NCI-H146 treated with DMSO at 0.1 percent for 48 hours (cell line): ENCODE measurements around the gene PEAK3.

Experiments used
- DNase-seq: peaks from one replicate; lab custom pipeline; 2025; ENCODE audit not compliant: unreplicated experiment; lab: John Stamatoyannopoulos, UW

PEAK3 gene

DNA sequence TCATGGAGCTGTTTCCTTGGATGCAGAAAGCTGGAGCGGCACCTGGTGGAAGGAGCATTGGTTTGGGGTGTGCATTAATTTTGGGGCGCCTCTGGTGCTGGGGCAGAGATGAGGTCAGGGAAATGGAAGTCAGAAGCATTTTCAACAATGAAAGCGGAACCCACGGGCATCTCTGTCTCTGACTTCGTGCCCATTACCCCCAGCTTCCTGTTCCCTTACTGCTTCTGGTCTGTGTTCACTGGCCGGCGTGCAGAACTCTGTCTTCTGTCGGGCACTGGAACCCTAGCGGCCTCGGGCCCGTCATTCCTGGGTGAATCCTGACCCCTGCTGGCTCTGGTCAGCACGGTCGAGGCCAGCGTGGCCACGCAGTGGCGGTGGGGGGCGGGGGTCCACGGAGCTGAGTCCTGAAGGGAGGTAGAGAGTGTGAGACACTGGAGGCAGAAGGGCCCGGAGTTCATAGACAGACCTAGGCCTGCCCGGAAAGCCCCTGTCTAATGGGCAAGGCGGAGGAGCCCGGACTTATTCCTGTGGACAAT lies 33.9 kb upstream of the PEAK3 start:
- DNase-seq, result peak; percentile 10

DNA sequence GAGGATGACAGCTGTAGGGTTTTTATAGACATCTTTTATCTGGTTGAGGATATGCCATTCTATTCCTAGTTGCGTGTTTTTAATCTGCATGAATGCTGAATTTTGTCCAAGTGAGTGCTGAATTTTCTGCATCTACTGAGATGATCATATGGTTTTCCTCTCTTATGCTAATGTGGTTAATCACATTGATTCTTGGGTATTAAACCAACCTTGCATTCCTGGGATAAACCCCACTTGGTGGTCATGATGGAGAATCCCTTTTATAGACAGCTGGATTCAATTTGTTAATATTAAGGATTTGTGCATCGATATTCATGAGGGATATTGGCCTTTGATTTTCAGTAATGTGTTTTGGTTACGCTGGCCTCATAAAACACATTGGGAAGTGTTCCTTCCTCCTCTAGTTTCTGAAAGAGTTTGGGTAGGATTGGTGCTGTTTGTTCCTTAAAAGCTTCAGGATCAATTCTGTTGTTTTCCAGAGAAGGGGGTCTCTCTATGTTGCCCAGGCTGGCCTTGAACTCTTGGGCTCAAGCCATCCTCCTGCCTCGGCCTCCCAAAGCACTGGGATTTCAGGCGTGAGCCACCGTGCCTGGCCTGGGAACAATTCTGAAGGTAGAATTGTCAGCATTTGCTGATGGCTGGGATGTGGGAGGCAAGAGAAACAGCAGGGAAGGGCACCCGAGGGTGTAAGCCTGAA lies 33.3 kb upstream of the PEAK3 start:
- no peak for DNase-seq

DNA sequence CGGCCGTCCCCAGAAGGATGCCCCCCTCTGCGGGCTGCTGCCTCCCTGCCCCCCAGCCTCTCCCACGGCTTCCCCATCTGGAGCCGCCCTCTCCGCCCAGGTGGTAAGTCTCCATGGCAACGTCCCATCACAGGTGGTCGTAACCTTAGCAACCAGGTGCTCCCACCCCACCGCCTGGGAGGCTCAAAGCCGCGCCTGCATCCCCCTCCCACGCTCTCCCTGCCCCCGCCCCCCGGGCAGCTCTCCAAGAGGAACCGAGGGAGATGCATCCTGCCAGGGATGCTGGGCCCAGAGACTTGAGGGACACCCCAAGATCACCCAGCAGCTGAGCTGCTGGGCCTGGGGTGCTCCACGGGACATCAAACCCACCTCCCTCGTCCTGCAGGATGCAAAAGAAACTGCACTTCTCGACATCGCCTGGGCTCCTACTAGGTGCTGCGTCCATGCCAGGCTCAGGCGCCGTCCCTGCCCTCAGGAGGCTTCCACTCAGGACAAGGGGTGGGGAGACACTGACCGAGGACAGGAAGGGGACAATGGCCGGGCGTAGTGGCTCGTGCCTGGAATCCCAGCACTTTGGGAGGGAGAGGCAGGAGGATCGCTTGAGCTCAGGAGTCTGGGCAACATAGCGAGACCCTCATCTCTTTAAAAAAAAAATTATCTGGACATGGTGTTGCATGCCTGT lies 31.0 kb upstream of the PEAK3 start:
- DNase-seq, result no peak

DNA sequence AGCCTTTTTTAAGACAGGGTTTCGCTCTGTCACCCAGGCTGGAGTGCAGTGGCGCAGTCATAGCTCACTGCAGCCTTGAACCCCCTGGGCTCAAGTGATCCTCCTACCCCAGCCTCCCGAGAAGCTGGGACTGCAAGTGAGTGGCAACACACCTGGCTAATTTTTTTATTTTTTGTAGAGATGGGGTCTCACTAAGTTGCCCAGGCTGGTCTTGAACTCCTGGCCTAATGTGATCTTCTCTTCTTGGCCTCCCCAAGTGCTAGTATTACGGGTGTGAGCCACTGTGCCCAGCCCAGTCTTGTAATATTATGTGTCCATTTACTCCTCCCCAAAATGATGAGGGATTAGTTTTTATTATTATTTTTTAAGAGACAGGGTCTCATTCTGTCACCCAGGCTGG lies 29.1 kb upstream of the PEAK3 start:
- DNase-seq, result no peak

DNA sequence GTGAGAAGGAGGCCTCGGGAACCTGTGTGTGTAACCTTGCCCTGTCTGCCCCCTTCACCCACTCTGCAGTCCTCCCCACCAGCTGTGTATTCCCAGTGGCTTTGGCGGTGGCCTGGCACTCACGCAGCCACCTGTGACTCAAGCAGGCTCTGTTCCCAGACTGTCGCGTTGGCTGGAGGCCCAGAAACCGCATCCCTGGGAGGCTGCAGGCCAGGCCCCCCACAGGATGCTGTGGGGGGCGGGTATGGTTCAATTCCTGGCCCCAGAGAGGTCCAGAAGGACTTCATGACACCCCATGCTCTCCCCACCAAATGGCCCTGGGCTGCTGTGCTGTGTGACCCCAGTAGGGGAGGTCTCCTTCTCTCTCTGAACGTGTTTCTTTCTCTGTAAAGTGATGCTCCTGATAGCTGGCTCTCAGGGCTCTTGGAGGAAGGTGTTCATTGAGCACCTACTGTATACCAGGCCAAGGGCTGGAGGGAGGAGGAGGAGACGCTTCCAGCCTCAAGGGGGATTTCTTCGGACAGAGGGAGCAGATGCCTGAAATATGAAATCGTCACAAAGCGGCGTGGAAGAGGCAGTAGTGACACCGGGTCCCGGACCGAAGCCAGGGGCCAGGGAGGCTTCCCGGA lies 27.9 kb upstream of the PEAK3 start:
- DNase-seq, result no peak

DNA sequence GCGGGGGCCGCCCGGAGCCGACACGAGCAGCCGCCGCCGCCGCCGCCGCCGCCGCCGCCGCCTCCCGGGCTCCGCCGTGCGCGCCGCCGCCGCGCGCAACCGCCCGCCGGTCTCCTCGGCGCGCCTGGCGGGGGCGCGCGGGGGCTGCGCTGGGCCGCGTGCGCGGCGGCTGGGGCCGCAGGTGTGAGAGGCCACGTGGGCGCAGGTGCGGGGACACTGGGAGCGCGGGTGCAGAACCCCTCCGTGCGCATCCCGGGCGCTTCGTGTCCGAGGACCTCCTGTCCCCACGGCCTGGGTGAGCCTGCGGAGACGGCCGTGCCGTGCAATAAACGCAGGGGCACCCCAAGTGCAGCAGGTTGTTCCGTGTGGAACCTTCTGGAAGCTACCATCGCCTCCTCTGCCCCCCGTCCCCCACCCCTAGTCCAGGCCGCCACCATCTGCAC lies 26.2 kb upstream of the PEAK3 start, which contains the start of gene LINGO3:
LINGO3 (minus strand) TSS at position 41 of the 443 bp plus-strand sequence. CDS start 16,378 bp downstream, outside the sequence.
- DNase-seq, result no peak

DNA sequence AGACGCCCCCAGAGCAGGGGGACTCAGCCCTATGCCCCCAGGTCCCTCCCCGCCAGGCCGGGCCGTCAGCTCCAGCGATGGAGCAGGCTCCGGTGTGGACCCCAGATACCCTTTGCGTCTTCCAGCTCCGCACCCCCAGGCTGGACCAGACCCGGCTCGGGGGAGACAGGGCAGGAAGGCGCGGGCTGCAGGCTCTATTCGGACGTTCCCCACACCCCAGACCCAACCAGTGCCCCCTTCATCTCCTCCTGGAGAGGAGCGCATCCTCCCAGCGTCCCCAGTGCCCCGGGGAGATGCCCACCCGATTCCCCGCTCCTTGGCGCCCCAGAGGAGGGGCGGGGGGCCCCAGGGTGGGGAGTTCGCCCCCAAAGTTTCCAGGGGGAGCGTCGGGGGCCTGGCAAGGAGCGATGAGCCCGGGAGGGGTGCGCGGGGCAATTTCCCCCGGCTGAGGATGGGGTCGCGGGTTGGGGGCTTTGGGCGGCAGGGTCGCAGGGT lies 25.6 kb upstream of the PEAK3 start:
- DNase-seq, result no peak

DNA sequence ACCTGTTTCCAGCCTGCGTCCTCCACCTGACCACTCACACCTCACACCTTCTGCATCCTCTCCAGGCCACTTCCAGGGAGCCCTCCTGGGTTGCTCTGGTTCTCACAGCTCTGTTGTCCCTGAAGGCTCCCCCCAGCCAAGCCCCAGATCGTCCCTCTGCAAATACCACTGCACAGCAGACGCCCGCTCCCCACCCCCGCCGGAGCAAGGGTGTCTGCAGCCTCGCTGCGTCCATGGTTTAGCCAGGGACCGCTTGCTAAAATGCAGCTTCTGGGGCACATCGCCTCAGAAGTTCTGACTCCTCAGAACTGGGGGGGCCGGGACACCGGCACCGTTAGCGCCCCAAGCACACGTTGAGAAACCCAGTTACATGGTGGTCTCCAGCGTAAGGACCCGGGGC lies 25.0 kb upstream of the PEAK3 start:
- no peak for DNase-seq

DNA sequence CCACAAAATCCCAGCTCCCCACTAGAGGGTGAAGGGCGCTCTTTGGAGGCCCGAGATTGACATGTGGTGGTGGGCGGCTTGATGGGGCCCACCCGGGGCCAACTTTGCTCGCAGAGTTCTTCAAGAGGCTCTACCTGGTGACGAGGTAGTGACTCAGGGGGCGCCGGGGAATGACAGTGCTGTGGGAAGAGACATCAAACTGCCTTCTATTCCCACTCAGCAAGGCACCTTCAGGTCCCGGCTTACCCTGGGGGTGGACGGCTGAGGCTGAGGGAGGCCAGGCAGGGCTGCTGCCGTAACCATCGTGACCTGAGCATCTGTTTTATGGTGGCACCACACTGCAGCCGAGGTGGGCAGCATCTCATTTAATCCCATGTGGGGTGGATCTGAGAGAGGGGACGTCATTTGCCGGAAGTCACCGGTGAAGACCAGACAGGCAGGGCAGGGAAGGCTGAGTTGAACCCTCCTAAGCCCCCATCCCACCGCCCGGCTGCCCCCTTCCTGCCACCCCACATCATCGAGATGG lies 24.4 kb upstream of the PEAK3 start:
- DNase-seq, result no peak

DNA sequence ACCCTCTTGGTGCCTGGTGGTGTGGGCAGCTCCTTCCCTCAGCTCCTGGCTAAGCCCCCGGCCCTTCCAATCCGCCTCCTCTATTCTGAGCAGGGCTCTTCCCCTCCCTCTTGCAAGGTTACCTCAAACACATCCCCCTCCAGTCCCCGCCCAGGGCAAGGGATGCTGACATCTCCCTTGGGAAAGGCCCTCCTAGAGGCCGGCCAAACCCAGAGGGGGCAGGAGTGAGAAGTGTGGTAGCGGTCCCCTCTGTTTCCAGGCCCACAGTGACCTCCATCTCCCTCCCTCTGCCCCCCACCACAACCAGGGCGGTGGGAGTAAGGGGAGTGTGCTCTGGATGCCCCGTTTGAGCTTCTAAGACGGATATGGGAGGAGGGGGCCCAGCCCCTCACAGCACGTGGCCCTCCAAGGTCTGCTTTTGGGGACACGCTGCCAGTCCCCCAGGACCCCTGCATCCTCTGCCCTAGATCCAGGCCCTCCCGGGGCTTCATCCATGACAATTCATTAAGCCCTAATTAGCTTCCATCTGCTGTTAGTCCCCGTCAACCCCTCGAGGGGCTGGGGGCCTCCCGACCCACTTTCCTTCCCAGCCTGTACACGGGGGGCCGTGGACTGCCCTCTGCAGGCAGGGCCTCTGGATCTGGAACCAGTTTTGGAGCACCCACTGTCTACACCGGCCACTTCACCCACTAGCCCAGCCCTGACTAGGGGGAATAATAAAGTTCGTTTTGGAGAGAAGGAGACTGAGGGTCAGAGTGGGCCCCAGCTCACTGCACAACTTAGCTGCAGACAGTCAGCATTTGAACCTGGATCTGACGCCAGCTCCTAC lies 23.7 kb upstream of the PEAK3 start:
- no peak for DNase-seq

DNA sequence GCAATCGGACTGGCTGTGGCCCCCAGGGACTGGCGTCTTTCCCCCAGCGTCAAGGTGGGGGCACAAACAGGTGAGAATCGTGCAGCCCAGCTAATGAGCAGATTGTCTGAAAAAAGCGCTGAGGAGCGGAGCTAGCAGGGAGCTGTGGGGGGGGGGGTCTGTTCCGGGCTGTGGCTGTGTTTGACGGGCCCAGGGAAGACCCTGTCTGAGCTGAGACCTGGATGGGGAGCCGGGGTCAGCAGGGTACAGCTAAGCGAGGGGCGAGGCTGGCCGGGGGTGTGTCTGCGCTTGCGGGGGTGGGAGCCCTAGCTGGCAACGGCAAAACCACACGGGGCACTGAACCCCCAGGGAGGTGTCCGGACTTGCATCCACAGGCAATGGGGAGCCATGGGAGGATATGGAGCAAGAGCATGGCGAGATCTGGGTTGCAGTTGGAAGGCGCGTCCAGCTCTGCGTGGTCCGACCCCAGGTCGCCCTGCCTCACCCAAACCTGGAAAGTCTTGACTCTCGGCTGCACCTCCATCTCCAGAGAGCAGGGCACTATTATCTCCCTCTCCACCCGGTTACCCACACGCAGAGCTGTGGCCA lies 21.3 kb upstream of the PEAK3 start:
- DNase-seq, result no peak

DNA sequence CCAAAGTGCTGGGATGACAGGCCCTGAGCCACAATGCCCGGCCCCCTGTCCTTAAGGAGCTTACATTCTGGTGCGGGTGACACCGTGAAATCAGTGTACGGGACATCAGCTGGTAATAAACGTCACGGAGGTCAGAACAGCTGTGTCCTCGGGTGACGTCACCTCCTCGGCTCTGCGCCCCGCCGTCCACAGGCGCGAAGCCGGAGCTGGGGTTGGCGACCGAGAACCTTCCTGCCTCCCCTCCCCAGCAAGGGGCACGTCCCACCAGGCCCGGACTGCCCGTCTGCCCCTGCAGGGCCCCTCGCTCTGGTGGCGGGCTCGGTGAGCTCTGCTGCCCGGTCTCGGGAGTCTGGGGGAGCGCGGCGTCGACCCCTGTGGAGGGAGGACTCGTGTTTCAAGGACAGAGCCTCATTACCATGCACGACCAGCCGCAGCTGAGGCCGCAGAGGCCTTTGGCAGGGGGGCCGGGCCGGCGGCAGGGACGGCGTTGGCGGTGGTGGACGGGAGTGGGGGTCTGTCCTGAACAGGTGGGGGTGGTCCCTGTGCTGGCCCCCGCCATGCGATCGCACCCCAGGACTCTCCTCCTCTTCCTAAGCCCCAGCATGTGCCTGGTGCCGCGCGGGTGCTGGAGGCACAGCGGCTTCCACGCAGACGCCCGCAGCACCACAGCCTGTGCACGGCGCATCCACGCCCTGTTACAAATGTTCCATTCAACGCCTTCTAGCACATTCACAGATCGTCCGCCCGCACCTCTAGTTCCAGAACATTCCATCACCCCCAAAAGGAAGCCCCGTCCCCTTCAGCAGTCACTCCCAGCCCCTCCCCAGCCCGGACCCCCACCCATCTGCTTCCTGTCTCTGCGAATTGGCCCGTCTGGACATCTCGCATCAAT lies 20.6 kb upstream of the PEAK3 start:
- DNase-seq, result no peak

DNA sequence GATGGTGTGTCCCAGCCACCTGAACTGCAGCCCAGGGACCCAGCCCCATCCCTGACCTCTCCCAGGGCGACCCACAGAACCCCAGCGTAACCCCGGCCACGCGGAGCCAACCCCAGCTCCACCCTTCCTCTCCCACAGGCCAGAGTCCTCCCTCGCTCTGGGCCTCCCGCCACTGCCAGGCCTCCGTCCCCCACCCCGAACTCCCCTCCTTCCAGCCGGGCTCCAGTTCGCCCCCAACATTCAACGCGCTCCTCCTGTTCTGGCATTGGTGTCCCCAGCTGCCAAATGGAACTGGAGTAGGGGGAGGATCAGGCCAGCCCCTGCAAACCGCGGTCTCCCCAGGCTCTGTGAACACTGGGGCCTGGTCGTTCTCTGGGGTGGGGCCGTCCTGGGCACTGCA lies 18.6 kb upstream of the PEAK3 start:
- DNase-seq, result no peak

DNA sequence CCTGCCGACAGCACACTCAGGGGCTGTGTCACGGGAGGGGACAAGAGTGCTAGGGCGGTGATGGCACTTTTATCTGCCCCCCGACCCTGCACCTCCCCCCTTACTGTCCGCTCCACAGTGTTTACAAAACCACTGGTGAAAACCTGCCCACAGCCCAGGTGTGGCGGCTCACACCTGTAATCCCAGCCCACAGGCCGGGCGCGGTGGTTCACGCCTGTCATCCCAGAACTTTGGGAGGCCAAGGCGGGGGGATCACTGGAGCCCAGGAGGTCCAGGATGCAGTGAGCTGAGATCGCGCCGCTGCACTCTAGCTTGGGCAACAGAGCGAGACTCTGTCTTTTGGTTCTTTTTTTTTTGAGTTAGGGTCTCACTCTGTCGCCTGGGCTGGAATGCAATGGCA lies 14.2 kb upstream of the PEAK3 start:
- no peak for DNase-seq

DNA sequence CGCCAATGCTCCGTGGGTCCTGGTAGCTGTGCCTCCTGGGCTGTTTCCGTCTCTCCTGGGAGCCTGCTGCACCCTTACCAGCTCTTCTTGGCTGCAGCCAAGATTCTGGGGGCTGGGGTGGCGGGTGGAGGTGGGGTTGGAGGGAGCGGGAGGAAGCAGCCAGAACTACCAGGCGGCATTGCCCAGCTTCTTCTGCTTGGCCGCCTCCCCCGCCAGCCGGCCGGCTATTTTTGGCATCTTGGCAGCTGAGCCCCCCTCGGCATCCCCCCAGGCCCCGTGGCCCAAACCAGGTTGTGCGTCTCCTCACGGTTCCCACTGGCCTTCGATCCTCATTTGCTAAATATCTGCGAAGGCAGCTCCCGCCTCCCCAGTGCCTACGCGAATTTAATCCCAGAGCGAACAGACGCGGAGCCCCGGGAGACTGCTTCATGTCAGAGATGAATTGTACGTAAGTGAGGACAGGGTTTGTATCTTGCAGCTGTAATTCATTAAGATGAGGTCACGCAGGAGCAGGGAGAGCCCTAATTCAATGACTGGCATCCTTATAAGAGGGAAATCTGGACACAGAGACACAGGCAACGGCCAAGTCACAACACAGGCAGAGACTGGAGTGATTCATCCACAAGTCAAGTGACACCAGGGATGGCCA lies 12.8 kb upstream of the PEAK3 start:
- DNase-seq, result no peak

DNA sequence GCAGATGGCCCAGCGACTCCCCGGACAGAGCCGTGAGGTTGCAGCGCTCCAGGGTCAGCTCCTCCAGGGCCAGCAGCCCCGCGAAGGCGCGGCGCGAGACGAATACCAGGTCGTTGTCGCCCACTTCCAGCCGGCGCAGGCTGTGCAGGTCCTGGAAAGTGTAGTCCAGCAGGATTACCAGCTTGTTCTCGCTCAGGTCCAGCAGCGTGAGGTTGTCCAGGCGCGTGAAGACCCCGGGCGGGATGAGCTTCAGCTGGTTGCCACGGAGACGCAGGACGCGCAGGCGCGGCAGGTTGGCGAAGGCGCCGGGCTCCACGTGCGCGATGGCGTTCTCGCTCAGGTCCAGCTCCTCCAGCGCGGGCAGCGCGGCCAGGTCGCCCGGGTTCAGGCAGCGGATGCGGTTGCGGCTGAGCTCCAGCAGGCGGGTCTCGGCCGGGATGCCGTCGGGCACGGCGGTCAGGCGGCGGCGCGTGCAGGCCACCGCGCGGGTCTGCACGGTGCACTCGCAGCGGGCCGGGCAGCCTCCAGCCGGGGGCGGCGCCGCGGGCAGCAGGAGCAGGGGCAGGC lies 9.3 kb upstream of the PEAK3 start:
- no peak for DNase-seq

DNA sequence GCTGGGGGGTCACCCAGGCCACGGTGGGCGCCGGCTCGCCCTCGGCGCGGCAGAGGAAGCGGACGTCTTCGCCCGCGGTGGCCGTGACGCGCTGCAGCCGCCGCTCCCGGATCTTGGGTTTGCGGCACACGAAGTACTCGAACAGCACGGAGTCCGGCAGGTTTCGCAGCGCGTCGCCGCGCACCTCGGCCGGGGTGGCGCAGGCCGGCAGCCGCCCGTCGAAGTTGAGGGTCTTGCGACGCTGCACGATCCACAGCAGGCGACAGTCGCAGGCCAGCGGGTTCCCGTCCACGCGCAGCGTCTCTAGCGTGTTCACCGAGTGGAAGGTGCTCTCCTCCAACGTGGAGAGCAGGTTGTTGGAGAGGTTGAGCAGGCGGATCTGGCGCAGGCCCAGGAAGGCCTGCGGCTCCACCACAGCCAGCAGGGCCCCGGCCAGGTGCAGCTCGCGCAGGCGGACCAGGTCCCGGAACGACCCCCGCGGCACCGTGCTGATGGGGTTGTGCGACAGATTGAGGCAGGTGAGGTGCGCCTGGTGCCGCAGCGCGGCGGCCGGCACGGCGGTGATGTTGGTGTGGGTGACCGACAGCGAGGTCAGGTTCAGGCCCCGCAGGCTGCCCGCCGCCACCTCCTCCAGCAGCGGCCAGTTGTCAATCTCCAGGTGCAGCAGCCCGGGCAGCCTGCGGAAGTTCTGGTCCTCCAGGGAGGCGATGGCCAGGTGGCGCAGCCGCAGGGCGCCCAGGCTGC lies 8.6 kb upstream of the PEAK3 start:
- DNase-seq, result peak; percentile 50
